ENCODE measurements around the gene CCDC93. TPM values are rescaled to one million over a fixed set of nuclear protein-coding genes. Genes with fewer than 3 reads are reported as not detected.

Gene CCDC93
- polyA plus RNA-seq, 3 donors from 2014 or later: 3.0 to 7.7 (median 4.2) TPM

DNA sequence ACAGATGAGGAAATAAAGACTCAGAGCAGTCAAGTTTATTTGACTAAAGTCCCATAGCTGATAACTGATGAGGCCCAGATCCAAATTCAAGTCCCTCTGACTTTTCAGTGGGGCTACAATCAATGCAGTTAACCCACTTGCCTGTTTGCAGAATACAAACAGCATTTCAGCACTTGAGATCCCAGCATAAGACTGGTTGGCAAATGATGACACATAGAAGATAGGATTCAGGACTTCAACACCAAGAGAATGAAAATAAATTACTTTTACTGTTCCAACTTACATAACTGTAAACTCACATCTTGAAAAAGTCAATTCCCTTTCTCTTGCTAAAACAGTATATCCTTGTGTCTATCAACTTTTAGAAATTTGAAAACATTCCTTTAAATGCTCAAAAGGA lies 61.2 kb downstream of the CCDC93 start:
- Mint-ChIP-seq H3K4me3 (no peak overlapping the region), H3K9me3 (no peaks in the 10 kb centered on the region), H3K27ac (peak overlapping the region in 2 of 6 donors; percentile 8 to 34), H3K4me1 (peaks cover 0 to 6% of the 10 kb centered on the region in 2 donors), H3K36me3 (peaks cover 32 to 77% (median 52%) of the 10 kb centered on the region in 3 donors), H3K27me3 (ENCODE audit: low read depth in 3 of 3) (no peaks in the 10 kb centered on the region)
- DNase-seq: no peak

DNA sequence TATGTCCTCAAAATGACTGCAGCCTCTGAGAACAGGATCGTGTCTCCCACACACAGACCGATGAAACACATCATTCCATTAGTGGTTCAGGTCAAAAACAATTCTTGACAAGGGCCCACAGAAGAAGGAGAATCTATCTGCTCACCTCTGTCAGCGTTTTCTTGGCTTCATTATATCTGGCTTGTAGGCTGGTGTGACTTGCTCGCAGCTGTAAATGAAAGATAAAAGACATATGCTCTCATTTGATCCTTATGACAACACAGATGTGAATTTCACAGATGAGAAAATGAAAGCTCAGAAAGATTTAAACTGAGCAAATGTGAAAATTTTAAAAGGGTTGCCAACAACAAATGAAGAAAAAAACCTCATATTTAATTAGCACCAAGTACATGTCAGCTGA lies 61.6 kb downstream of the CCDC93 start:
- Mint-ChIP-seq H3K27ac (peak overlapping the region in 2 of 6 donors; percentile 34 to 38), H3K27me3 (ENCODE audit: low read depth in 3 of 3) (peaks cover 0 to 2% (median 0%) of the 10 kb centered on the region in 3 donors), H3K36me3 (peaks cover 29 to 74% (median 49%) of the 10 kb centered on the region in 3 donors)

DNA sequence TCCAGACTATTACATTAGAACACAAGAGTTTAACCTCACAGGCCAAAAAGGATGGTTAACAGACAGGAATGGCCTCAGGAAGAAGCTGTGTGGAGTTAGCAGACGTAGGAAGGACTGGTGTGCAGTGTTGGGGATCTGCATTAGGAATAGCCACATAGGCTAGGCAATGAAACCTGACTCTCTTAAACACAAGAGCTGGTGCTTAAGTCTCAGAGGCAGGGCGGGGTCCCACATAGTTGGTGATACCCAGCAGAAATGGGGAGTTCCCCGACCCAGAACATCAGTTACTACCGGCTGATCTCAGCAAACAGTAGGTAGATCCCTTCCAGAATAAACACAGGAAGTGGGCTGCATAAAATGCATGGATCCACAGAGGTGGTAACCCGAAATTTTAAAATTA lies 64.1 kb downstream of the CCDC93 start:
- Mint-ChIP-seq H3K36me3 (peaks cover 31 to 84% (median 57%) of the 10 kb centered on the region in 3 donors), H3K9me3 (no peaks in the 10 kb centered on the region), H3K27ac (peak overlapping the region in 4 of 6 donors; percentile 2 to 65 (median 30)), H3K4me1 (no peaks in the 10 kb centered on the region), H3K4me3 (no peak overlapping the region), H3K27me3 (ENCODE audit: low read depth in 3 of 3) (peaks cover 0 to 2% (median 0%) of the 10 kb centered on the region in 3 donors)
- no peak for DNase-seq

More for the DNA sequence above, 61.6 kb downstream of the CCDC93 start:
- Mint-ChIP-seq H3K4me3 (no peak overlapping the region), H3K9me3 (no peaks in the 10 kb centered on the region), H3K4me1 (peaks cover 0 to 6% of the 10 kb centered on the region in 2 donors)
- DNase-seq: no peak

DNA sequence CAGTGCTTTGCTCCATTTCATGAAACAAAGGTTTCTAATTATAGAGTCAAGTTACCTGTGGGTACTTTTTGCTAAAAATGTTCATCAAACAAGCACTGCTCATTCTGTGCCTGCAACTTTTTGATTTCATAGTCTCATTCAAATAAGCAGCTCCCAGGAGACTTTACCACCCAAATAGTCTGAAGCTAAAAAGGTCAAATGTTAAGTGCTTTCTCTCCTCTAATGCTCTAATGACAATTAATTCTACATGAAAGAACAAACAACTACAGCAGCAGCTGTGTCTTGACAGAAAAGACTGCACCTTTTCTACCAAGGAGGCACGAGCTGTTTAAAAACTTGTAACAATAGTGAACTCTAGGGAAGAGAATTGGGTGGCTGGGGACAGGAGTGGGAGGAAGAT lies 65.3 kb downstream of the CCDC93 start:
- no peak for DNase-seq
- peaks cover 32 to 82% (median 55%) of the 10 kb centered on the region in 3 donors for H3K36me3 Mint-ChIP-seq
- no peaks in the 10 kb centered on the region for H3K9me3 Mint-ChIP-seq
- no peaks in the 10 kb centered on the region for H3K4me1 Mint-ChIP-seq
- peak overlapping the region in 4 of 6 donors; percentile 2 to 77 (median 56) for H3K27ac Mint-ChIP-seq
- no peak overlapping the region for H3K4me3 Mint-ChIP-seq
- peaks cover 0 to 2% (median 0%) of the 10 kb centered on the region in 3 donors for H3K27me3 Mint-ChIP-seq (ENCODE audit: low read depth in 3 of 3)

DNA sequence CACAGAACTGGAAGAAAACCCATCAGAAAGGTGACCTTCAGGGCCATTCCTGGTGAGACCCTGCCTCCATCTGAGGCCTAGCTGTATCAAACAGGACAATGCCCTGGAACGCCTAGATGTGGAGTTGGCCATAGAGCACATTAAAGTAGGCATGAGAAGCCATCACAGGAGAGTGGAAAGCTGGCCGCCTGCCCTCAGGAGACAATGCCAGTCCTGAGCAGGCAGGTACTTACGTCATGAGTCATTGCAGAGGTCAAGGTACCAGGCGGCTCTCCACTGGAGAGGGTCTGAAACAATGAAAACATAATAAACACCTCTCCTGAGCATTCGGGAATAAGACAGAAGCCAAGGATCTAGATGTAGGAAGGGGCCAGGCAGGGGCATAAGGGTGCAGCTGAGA lies 68.6 kb downstream of the CCDC93 start:
- Mint-ChIP-seq H3K36me3 (peaks cover 40 to 79% (median 56%) of the 10 kb centered on the region in 3 donors), H3K27ac (no peak overlapping the region), H3K4me3 (no peak overlapping the region), H3K4me1 (no peaks in the 10 kb centered on the region), H3K27me3 (ENCODE audit: low read depth in 3 of 3) (peaks cover 0 to 2% (median 0%) of the 10 kb centered on the region in 3 donors), H3K9me3 (no peaks in the 10 kb centered on the region)
- DNase-seq: no peak

DNA sequence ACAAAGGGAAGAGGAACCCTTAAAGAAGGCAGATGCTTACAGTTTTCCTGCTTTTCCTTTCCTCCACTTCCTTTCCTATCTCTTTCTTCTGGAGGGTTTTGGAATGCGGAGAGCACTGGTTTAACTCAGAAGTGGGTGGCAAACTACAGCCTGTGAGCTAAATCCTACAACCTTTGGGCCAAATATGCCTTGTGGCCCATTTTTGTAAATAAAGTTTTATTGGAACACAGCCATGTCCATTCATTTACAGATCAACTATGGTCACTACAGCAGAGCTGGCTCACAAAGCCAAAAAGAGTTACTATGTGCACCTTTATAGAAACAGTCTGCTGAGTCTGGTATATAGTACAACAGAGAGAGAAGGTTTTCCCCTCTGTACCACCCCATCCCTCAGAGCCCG lies 69.1 kb downstream of the CCDC93 start:
- peaks cover 42 to 79% (median 61%) of the 10 kb centered on the region in 3 donors for H3K36me3 Mint-ChIP-seq
- no peak overlapping the region for H3K4me3 Mint-ChIP-seq

DNA sequence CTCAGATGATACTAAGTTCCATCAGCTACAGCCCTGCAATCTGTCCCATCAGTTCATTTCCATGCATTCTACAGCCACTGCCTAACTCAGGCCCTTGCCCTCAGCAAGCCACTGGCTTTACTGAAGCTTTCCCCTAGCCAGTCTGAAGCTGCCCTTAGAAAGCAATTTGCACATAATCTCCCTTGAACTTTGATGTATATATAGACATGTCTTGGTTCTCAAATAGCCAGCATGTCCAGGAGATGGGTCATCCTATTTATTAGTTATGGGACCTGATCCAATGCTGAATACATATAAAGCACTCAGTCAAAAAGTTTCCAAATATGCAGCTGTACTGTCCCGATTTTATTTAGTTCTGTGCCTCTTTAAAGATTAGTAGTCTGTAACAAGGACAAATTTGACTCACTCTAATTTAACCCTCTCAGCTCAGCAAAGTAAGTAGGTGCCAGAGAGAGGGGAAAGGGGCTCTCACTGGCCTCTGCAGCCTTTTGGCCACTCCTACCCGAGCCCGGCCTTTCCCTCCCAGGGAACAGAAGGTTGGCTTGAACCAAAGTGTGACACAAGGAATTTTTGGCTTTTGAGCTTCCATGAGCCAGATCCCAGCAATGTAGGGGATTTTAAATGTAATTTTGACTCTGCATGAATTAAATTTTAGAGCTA lies 70.7 kb downstream of the CCDC93 start:
- Mint-ChIP-seq H3K4me1 (no peaks in the 10 kb centered on the region), H3K9me3 (no peaks in the 10 kb centered on the region), H3K27ac (peak overlapping the region in 2 of 6 donors; percentile 43 to 51), H3K4me3 (no peak overlapping the region), H3K27me3 (ENCODE audit: low read depth in 3 of 3) (peaks cover 0 to 3% (median 0%) of the 10 kb centered on the region in 3 donors), H3K36me3 (peaks cover 53 to 82% (median 65%) of the 10 kb centered on the region in 3 donors)
- no peak for DNase-seq

More for the DNA sequence above, 69.1 kb downstream of the CCDC93 start:
- no peak for DNase-seq
- Mint-ChIP-seq H3K4me1 (no peaks in the 10 kb centered on the region), H3K27me3 (ENCODE audit: low read depth in 3 of 3) (peaks cover 0 to 2% (median 0%) of the 10 kb centered on the region in 3 donors), H3K27ac (peak overlapping the region in 1 of 6 donors; percentile 16), H3K9me3 (no peaks in the 10 kb centered on the region)

DNA sequence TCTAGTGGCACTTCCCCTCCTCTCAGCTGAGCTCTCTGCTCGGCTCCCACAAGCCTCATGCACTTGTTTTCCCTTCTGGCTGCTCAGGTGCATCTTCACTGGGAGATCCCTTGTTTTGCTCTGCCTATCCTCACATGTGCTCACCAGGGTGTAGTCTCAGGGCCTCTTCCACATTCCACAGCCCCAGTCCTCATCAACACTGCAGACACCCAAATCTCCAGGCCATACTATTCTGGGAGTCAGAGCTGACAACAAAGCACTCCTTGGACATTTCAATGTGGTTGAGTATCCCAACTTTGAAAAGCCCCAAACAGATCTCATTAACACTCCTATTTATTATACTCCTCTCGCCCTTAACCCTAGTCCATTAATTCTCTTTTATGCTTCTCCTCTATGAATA lies 71.3 kb downstream of the CCDC93 start:
- peaks cover 0 to 3% (median 0%) of the 10 kb centered on the region in 3 donors for H3K27me3 Mint-ChIP-seq (ENCODE audit: low read depth in 3 of 3)
- H3K27ac Mint-ChIP-seq: peak overlapping the region in 3 of 6 donors; percentile 43 to 74 (median 51)
- H3K4me3 Mint-ChIP-seq: no peak overlapping the region
- no peak for DNase-seq
- H3K4me1 Mint-ChIP-seq: no peaks in the 10 kb centered on the region
- H3K36me3 Mint-ChIP-seq: peaks cover 56 to 78% (median 68%) of the 10 kb centered on the region in 3 donors
- no peaks in the 10 kb centered on the region for H3K9me3 Mint-ChIP-seq

DNA sequence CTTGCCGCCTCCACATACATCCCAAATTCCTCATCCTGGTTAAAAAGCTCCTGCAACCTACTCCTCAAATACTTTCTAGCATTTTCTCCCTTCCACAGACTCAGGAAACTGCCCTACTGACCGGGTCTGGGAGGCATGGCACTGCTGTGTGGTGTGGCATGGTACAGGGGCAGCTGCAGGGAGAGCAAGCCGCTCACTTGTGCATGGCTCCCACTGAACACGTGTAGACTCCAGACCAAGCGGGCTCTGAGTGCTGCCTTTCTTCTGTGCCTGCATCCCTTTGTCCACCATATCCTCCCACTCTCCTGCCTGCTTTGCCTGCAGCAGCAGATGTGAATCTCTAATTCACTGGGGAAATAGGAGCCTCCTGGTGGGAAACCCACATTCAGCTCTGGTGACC lies 72.2 kb downstream of the CCDC93 start:
- DNase-seq: no peak
- peak overlapping the region in 1 of 6 donors; percentile 39 for H3K27ac Mint-ChIP-seq
- H3K4me3 Mint-ChIP-seq: no peak overlapping the region
- H3K4me1 Mint-ChIP-seq: no peaks in the 10 kb centered on the region
- H3K9me3 Mint-ChIP-seq: no peaks in the 10 kb centered on the region
- H3K36me3 Mint-ChIP-seq: peaks cover 55 to 76% (median 61%) of the 10 kb centered on the region in 3 donors
- peaks cover 0 to 1% (median 0%) of the 10 kb centered on the region in 3 donors for H3K27me3 Mint-ChIP-seq (ENCODE audit: low read depth in 3 of 3)

DNA sequence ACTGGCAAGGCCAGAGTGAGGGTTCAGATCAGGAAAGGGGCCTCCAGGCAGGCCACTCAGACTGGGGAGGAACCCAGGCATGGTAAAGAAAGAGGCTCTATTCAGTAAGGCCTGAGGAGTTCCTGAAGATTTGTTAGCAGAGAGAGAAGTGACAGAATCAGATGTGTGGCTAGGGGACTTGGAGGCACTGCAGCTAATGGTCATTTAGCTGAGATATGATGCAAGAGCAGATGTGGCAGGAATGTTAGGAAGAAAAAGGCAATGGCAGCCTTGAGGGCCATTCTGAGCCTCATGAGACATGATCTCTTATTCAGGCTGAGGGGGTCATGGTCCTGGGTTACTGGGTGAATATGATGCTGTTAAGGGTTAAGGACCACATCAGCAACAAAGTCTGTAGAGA lies 73.4 kb downstream of the CCDC93 start:
- DNase-seq: no peak
- no peak overlapping the region for H3K4me3 Mint-ChIP-seq
- peaks cover 0 to 1% (median 0%) of the 10 kb centered on the region in 3 donors for H3K27me3 Mint-ChIP-seq (ENCODE audit: low read depth in 3 of 3)
- H3K9me3 Mint-ChIP-seq: no peaks in the 10 kb centered on the region
- peaks cover 58 to 75% (median 59%) of the 10 kb centered on the region in 3 donors for H3K36me3 Mint-ChIP-seq
- no peaks in the 10 kb centered on the region for H3K4me1 Mint-ChIP-seq
- H3K27ac Mint-ChIP-seq: peak overlapping the region in 3 of 6 donors; percentile 4 to 68 (median 48)

DNA sequence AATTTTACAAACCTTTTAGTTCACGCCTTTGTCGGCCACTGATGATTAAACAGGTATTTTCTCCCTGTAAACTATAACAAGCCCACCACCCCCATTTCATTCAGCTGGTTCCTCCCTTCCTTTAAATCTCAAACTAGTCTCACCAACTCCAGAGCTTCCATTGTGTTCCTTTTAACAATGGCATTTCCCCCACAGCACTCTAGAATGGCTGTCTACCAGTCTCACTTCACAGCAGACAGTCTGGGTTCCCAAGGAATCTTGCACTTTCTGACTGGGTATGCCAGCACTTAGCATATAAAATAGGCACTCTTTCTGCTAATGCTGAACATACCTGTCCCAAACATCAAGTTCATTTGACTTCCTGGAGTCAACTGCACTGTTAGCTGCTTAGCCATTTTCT lies 75.3 kb downstream of the CCDC93 start:
- Mint-ChIP-seq H3K4me1 (peaks cover under 1 to 2% of the 10 kb centered on the region in 2 donors), H3K9me3 (no peaks in the 10 kb centered on the region), H3K36me3 (peaks cover 53 to 74% (median 58%) of the 10 kb centered on the region in 3 donors), H3K4me3 (no peak overlapping the region), H3K27ac (peak overlapping the region in 4 of 6 donors; percentile 1 to 35 (median 14)), H3K27me3 (ENCODE audit: low read depth in 3 of 3) (peaks cover 0 to 1% (median 0%) of the 10 kb centered on the region in 3 donors)
- DNase-seq: no peak

DNA sequence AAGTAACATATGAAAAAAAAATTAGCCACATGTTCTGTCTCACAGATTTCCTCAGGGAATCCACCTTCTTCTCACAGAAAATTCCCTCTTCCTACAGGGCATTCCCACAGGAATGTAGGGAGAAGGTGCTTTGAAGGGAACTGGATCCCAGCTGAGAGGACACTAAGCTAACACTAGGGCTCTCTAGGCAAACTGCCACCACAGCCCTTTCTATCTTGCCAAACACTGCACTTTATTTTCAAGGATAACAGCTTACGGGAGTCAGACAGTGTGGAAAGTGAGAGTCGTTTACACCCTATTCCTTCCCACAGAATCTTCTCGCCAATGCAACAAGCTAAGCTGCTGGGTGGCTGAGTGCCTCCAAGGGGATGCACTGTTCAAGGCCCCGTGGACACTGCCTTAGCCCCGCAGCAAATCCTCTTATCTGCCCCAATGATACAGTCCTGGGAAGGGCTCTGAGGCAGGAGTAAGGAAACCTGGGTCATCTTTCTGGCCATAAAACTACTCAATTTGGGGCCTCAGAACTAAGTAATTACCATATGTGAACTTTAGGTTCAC lies 76.9 kb downstream of the CCDC93 start:
- H3K27me3 Mint-ChIP-seq (ENCODE audit: low read depth in 3 of 3): peaks cover 0 to 1% (median 0%) of the 10 kb centered on the region in 3 donors
- H3K4me1 Mint-ChIP-seq: peaks cover 18% of the 10 kb centered on the region in 2 donors
- H3K4me3 Mint-ChIP-seq: no peak overlapping the region
- no peaks in the 10 kb centered on the region for H3K9me3 Mint-ChIP-seq
- DNase-seq: no peak
- peaks cover 46 to 65% (median 57%) of the 10 kb centered on the region in 3 donors for H3K36me3 Mint-ChIP-seq
- H3K27ac Mint-ChIP-seq: peak overlapping the region in 1 of 6 donors; percentile 10

DNA sequence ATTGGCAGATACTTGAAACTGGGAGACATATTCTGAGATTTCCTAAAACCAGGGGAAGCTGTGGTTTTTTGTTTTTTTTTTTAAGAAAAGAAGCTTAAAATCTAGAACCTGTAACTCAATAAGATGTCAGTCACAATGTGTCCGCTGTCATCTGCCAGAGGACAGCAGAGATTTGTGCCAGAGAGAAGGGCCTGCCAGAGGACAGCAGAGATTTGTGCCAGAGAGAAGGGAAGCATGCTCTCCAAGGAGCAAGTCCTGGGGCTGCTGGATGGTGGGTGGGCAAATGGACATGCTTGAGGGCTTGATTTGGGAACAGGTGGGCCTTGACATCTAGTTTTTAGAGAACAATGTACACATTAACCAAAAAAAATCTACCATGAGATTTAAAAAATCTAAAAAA lies 77.9 kb downstream of the CCDC93 start:
- Mint-ChIP-seq H3K4me1 (peaks cover 28% of the 10 kb centered on the region in 2 donors), H3K27me3 (ENCODE audit: low read depth in 3 of 3) (peaks cover 0 to 3% (median 0%) of the 10 kb centered on the region in 3 donors), H3K27ac (peak overlapping the region in 1 of 6 donors; percentile 56), H3K9me3 (no peaks in the 10 kb centered on the region), H3K36me3 (peaks cover 47 to 61% (median 56%) of the 10 kb centered on the region in 3 donors), H3K4me3 (no peak overlapping the region)
- DNase-seq: no peak

DNA sequence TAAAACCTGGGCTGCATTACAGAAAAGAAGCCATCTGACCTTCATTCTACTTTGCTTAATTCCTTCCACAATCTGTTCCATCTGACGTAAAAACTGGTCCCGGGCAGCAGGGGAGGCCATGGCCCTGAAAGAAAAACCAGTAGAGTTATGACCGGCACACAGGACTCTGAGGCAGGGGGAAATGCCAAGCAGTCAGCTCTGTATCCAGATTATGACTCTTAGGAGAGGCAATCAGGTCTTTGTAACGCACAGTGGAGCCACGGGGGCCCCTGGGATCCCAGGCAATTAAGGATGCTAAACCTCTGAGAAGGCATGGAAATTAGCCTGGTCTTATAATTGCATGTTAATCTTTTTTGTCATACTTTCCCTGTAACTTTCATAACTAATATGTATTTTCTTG lies 78.4 kb downstream of the CCDC93 start:
- Mint-ChIP-seq H3K4me1 (peaks cover 33% of the 10 kb centered on the region in 2 donors), H3K27ac (no peak overlapping the region), H3K9me3 (no peaks in the 10 kb centered on the region), H3K27me3 (ENCODE audit: low read depth in 3 of 3) (peaks cover 0 to 7% (median 0%) of the 10 kb centered on the region in 3 donors), H3K36me3 (peaks cover 50 to 59% (median 53%) of the 10 kb centered on the region in 3 donors), H3K4me3 (no peak overlapping the region)
- no peak for DNase-seq

Data from immature natural killer cell (primary cell).